HepG2 (cell line): Measurements from ENCODE around the gene MYBPC3. TPM values are rescaled to one million over a fixed set of nuclear protein-coding genes. Genes with fewer than 3 reads are reported as not detected.

ENCODE experiments used
- ATAC-seq: fragments of 200-7000 bp; cut with Tn5 transposase; 3 replicates; pipeline ENCODE4 v1.9.1; 2020; ENCODE audit warnings: mild to moderate bottlenecking, moderate library complexity
- BruUV-seq: library from RNA; stranded (reverse); fragments of 400-500 nt; replicated peaks from 2 replicates; lab custom pipeline; 2021; lab: Mats Ljungman, UMichigan
- CTCF ChIA-PET: fragments of 300-600 bp; formaldehyde crosslinking; extraction: SDS; loops from one replicate; lab custom pipeline; 2021; ENCODE audit warnings: low total read pairs, inconsistent platforms, low intra/inter-chr PET ratio; lab: Yijun Ruan, JAX
- POLR2A ChIA-PET: fragments of 350-600 bp; sonication (Branson Sonifier 250); formaldehyde crosslinking; loops from one replicate; lab custom pipeline; 2020; ENCODE audit warnings: antibody characterized with exemption, inconsistent platforms; lab: Yijun Ruan, JAX
- DNase-seq: peaks from one replicate; pipeline ENCODE4 v3.0.0-alpha.2; 2015; ENCODE audit warnings: low spot score
- FAIRE-seq: peaks from 3 replicates; lab custom pipeline; 2011; peaks lifted over from hg19 to GRCh38; lab: Jason Lieb, UNC
- H2AFZ ChIP-seq: one replicate; pipeline ENCODE4 v1.6.1; 2011; ENCODE audit warnings: low read length, inconsistent platforms
- H3K27ac ChIP-seq: fragments of 300-600 bp; 3 replicates; pipeline ENCODE4 v1.8.0; 2011; ENCODE audit warnings: mixed run types, mild to moderate bottlenecking, mixed read lengths, low read length, inconsistent platforms; ENCODE audit not compliant: insufficient read depth; ENCODE audit errors: extremely low read length
- H3K27me3 ChIP-seq, 2 experiments: fragments of 200-600 bp in 1 of 2; 2 replicates in 1 of 2; 3 replicates in 1 of 2; pipeline versions ENCODE4 v1.6.0 to v1.8.0; 2011; ENCODE audit warnings: low read length in 2 of 2, mild to moderate bottlenecking in 2 of 2, moderate library complexity in 2 of 2, inconsistent platforms in 1 of 2; ENCODE audit not compliant: insufficient read depth in 2 of 2, control insufficient read depth in 1 of 2
- H3K36me3 ChIP-seq, 2 experiments: fragments of 200-600 bp in 1 of 2; replicated peaks in 1 of 2; 2 replicates in 1 of 2; 3 replicates in 1 of 2; pipeline versions ENCODE4 v1.5.1 to v1.8.0; 2011; ENCODE audit warnings: low read length in 2 of 2, inconsistent platforms in 1 of 2; ENCODE audit not compliant: insufficient read depth in 2 of 2, control insufficient read depth in 1 of 2
- H3K4me1 ChIP-seq: 2 replicates; pipeline ENCODE4 v1.5.1; 2012; ENCODE audit warnings: low read length, inconsistent platforms; ENCODE audit not compliant: insufficient read depth
- H3K4me2 ChIP-seq: 2 replicates; pipeline ENCODE4 v1.6.0; 2011; ENCODE audit warnings: low read depth, low read length, inconsistent platforms
- H3K4me3 ChIP-seq, 3 experiments: fragments of 200-600 bp in 1 of 3; sonication (generic), shearing (Covaris generic) in 1 of 3; replicated peaks in 1 of 3; 2 replicates each; pipeline ENCODE4 v1.5.1; 2011 to 2016; ENCODE audit warnings: low read length in 3 of 3, inconsistent platforms in 2 of 3, low read depth in 2 of 3, mild to moderate bottlenecking in 2 of 3, control low read depth in 1 of 3, mixed read lengths in 1 of 3; ENCODE audit not compliant: insufficient read depth in 1 of 3
- H3K79me2 ChIP-seq: one replicate; pipeline ENCODE4 v1.6.1; 2011; ENCODE audit warnings: low read length, inconsistent platforms; ENCODE audit not compliant: insufficient read depth
- H3K9ac ChIP-seq: 2 replicates; pipeline ENCODE4 v1.6.0; 2011; ENCODE audit warnings: mild to moderate bottlenecking, low read depth, low read length, inconsistent platforms; ENCODE audit not compliant: insufficient read depth
- H3K9me3 ChIP-seq: 2 replicates; pipeline ENCODE4 v1.5.1; 2012; ENCODE audit warnings: mild to moderate bottlenecking, low read length
- H4K20me1 ChIP-seq: 2 replicates; pipeline ENCODE4 v1.6.0; 2011; ENCODE audit warnings: inconsistent platforms, mild to moderate bottlenecking, low read length, moderate library complexity; ENCODE audit not compliant: insufficient read depth
- ASH2L ChIP-seq: fragments of 300-600, 200-600 bp; sonication (generic); IDR thresholded peaks from 2 replicates; pipeline ENCODE4 v1.7.0; 2017; ENCODE audit warnings: low read depth, mild to moderate bottlenecking, moderate library complexity, mixed read lengths, low read length; ENCODE audit not compliant: insufficient read length
- EZH2 ChIP-seq: conservative IDR thresholded peaks from 2 replicates; pipeline ENCODE4 v1.6.1; 2012; ENCODE audit warnings: mild to moderate bottlenecking, low read depth, low read length, moderate library complexity
- HNF4A ChIP-seq: sonication (generic); formaldehyde crosslinking; IDR thresholded peaks from 2 replicates; pipeline ENCODE4 v1.4.0; 2020; ENCODE audit warnings: missing genetic modification reagents
- JDP2 ChIP-seq: sonication (generic); formaldehyde crosslinking; IDR thresholded peaks from 2 replicates; pipeline ENCODE4 v1.8.1; 2022; ENCODE audit warnings: missing genetic modification reagents, borderline replicate concordance
- LBX2 ChIP-seq: sonication (generic); formaldehyde crosslinking; IDR thresholded peaks from 2 replicates; pipeline ENCODE4 v1.5.0; 2020; ENCODE audit warnings: missing genetic modification reagents, mild to moderate bottlenecking, borderline replicate concordance
- MTA1 ChIP-seq: sonication (generic); formaldehyde crosslinking; IDR thresholded peaks from 2 replicates; pipeline ENCODE4 v1.4.0; 2020; ENCODE audit warnings: missing genetic modification reagents, mild to moderate bottlenecking, borderline replicate concordance
- NFIC ChIP-seq: IDR thresholded peaks from 2 replicates; pipeline ENCODE4 v1.6.1; 2012; ENCODE audit warnings: mild to moderate bottlenecking, low read length, inconsistent platforms
- NFYB ChIP-seq: sonication (generic); formaldehyde crosslinking; IDR thresholded peaks from 2 replicates; pipeline ENCODE4 v1.4.0; 2020; ENCODE audit warnings: missing genetic modification reagents
- RBAK ChIP-seq: sonication (generic); formaldehyde crosslinking; IDR thresholded peaks from 2 replicates; pipeline ENCODE4 v1.5.1; 2020; ENCODE audit warnings: mild to moderate bottlenecking, missing genetic modification reagents
- SCMH1 ChIP-seq: sonication (generic); formaldehyde crosslinking; IDR thresholded peaks from 2 replicates; pipeline ENCODE4 v1.9.0; 2021; ENCODE audit warnings: missing genetic modification reagents, mild to moderate bottlenecking, borderline replicate concordance
- SKIL ChIP-seq: sonication (generic); formaldehyde crosslinking; IDR thresholded peaks from 2 replicates; pipeline ENCODE4 v1.8.0; 2022; ENCODE audit warnings: missing genetic modification reagents, mild to moderate bottlenecking, moderate library complexity, borderline replicate concordance
- SSRP1 ChIP-seq: IDR thresholded peaks from 2 replicates; pipeline ENCODE4 v1.6.1; 2016; ENCODE audit warnings: control low read depth
- SUZ12 ChIP-seq: fragments of 150-350 bp; IDR thresholded peaks from 2 replicates; pipeline ENCODE4 v1.6.1; 2014; ENCODE audit warnings: low read depth, low read length
- ZEB1 ChIP-seq: IDR thresholded peaks from 2 replicates; pipeline ENCODE4 v1.6.1; 2012; ENCODE audit warnings: mild to moderate bottlenecking, low read depth, inconsistent platforms; ENCODE audit not compliant: insufficient replicate concordance
- ZNF234 ChIP-seq: sonication (generic); formaldehyde crosslinking; conservative IDR thresholded peaks from 2 replicates; pipeline ENCODE4 v1.5.1; 2020; ENCODE audit warnings: mild to moderate bottlenecking, missing genetic modification reagents
- ZNF260 ChIP-seq: sonication (generic); formaldehyde crosslinking; IDR thresholded peaks from 2 replicates; pipeline ENCODE4 v1.4.0; 2020; ENCODE audit warnings: missing genetic modification reagents, low read depth, mild to moderate bottlenecking, borderline replicate concordance
- ZNF430 ChIP-seq: sonication (generic); formaldehyde crosslinking; IDR thresholded peaks from 2 replicates; pipeline ENCODE4 v1.9.0; 2021; ENCODE audit warnings: mild to moderate bottlenecking, missing genetic modification reagents
- ZNF460 ChIP-seq: sonication (generic); formaldehyde crosslinking; IDR thresholded peaks from 2 replicates; pipeline ENCODE4 v1.5.1; 2020; ENCODE audit warnings: missing genetic modification reagents, mild to moderate bottlenecking, borderline replicate concordance
- ZNF550 ChIP-seq: sonication (generic); formaldehyde crosslinking; IDR thresholded peaks from 2 replicates; pipeline ENCODE4 v1.4.0; 2020; ENCODE audit warnings: mild to moderate bottlenecking, missing genetic modification reagents, borderline replicate concordance
- ZNF784 ChIP-seq: sonication (generic); formaldehyde crosslinking; IDR thresholded peaks from 2 replicates; pipeline ENCODE4 v1.5.1; 2020; ENCODE audit warnings: missing genetic modification reagents, mild to moderate bottlenecking, borderline replicate concordance
- WGBS: methylation state at CpG from one replicate; pipeline ENCODE4 v1.1.6; 2017; ENCODE audit warnings: low lambda C conversion rate; 5-methylcytosine and 5-hydroxymethylcytosine counted together
- in situ Hi-C: cut with HindIII; loops from 2 replicates; pipeline ENCODE4 v1.10.0; 2017; ENCODE audit warnings: low pct_unique_long_range_greater_than_20kb; ENCODE audit not compliant: extremely low pct_ligation_motif_present
- intact Hi-C: fragments of 100-400 bp; cut with micrococcal nuclease; formaldehyde crosslinking; loops from one replicate; pipeline ENCODE4 v1.10.0; 2022; ENCODE audit not compliant: unreplicated experiment
- polyA plus RNA-seq, 8 experiments: library from polyadenylated mRNA; depleted of rRNA in 3 of 8; stranded (reverse) in 7 of 8; unstranded in 1 of 8; fragments of >200 nt; fragmentation: Illumina TruSeq in 4 of 8; extraction: Trizol in 4 of 8; gene quantifications; 2 replicates each; pipeline versions ENCODE4 v1.2.1 to v1.2.3, GENCODE V29; 2011 to 2016; ENCODE audit warnings: low read depth in 4 of 8, missing spikeins in 1 of 8, mixed read lengths in 1 of 8; ENCODE audit not compliant: insufficient read depth in 1 of 8
- total RNA-seq, 5 experiments: library from RNA; depleted of rRNA; stranded (reverse); fragments of >200 nt; fragmentation: Illumina TruSeq; extraction: Trizol; gene quantifications; 2 replicates each; pipeline ENCODE4 v1.2.3, GENCODE V29; 2016; ENCODE audit warnings: low read depth in 1 of 5

The MYBPC3 gene
- total and polyA plus RNA-seq, 2 of the 13 experiments (the other 11 are each of a cell fraction or from before 2014, with no cell fraction given), result not detected

- 98% methylated on average over 2 of the region's 2 CpGs for WGBS
- Histone ChIP-seq H3K27ac (no peak overlapping the region), H3K9ac (no peak overlapping the region), H3K9me3 (no peaks in the 10 kb centered on the region), H2AFZ (no peak overlapping the region), H3K27me3 (no peaks in the 10 kb centered on the region), H3K4me3 (no peak overlapping the region), H3K4me2 (no peak overlapping the region), H3K36me3 (peaks cover 3 to 36% of the 10 kb centered on the region in 2 experiments; a peak in 4 of 5 replicates), H3K4me1 (no peaks in the 10 kb centered on the region), H4K20me1 (no peaks in the 10 kb centered on the region), H3K79me2 (no peaks in the 10 kb centered on the region)
- DNase-seq, result no peak
- TF ChIP-seq JDP2, result no peak
- TF ChIP-seq ZNF260 (CRISPR knock-in tag), result no peak
- no peak for TF ChIP-seq SCMH1 (CRISPR knock-in tag)
- no peak for TF ChIP-seq ZNF550 (CRISPR knock-in tag)
- no peak for TF ChIP-seq LBX2 (CRISPR knock-in tag)
- TF ChIP-seq ZNF234, result no peak
- no peak for TF ChIP-seq ZNF430 (CRISPR knock-in tag)
- no peak for TF ChIP-seq HNF4A (CRISPR knock-in tag)
- TF ChIP-seq NFIC, result no peak
- no peak for TF ChIP-seq MTA1 (CRISPR knock-in tag)
- TF ChIP-seq ZEB1, result no peak
- TF ChIP-seq SUZ12, result no peak
- TF ChIP-seq ZNF784 (CRISPR knock-in tag), result no peak
- no peak for TF ChIP-seq ZNF460 (CRISPR knock-in tag)
- no peak for TF ChIP-seq ASH2L
- no peak for TF ChIP-seq EZH2
- no peak for TF ChIP-seq NFYB (CRISPR knock-in tag)
- TF ChIP-seq SSRP1 (CRISPR knock-in tag), result no peak
- TF ChIP-seq RBAK, result no peak
- no peak for TF ChIP-seq SKIL (CRISPR knock-in tag)
- ChIA-PET POLR2A (no interaction called here), CTCF (no interaction called here)
- FAIRE-seq, result no peak
- ATAC-seq, result no peak
- intact Hi-C loops (no loop called here), in situ Hi-C loops (no loop called here)
- BruUV-seq, result no TSS peak
Measured at GRCh38 chr11:47318166-47318565, 34.3 kb downstream of the MYBPC3 start.
